Spleen (tissue), 7 donors: ENCODE measurements around the gene C2orf80.

Experiments
- POLR2A ChIP-seq, 3 donors: fragments of 450-650 bp; IDR thresholded peaks; one replicate each; pipeline ENCODE4 v1.5.1; 2017; ENCODE audit warnings: antibody characterized with exemption in 3 of 3, mild to moderate bottlenecking in 1 of 3
- POLR2AphosphoS5 ChIP-seq, 3 donors: sonication (generic); formaldehyde crosslinking; IDR thresholded peaks; one replicate each; pipeline ENCODE4 v1.5.1; 2017; ENCODE audit warnings: antibody characterized with exemption in 3 of 3
- TF ChIP-seq, protein P1 (sequence below), 11 experiments: fragments of 200-600 bp in 7 of 11; fragments of 450-650 bp in 4 of 11; sonication (generic) in 4 of 11; IDR thresholded peaks in 8 of 11; conservative IDR thresholded peaks in 3 of 11; 1 replicate in 7 of 11; 2 replicates in 4 of 11; pipeline versions ENCODE4 v1.4.0 to v1.8.0; 2016 to 2021; ENCODE audit warnings: antibody characterized with exemption in 11 of 11, inconsistent platforms in 4 of 11, mild to moderate bottlenecking in 1 of 11
- donor health status: DM: no; HTN: no; CAD: no; lungs with moderate emphysema.
- donor health status: DM: no; HTN: no; CAD: no.
- donor health status: DM: no; HTN: no; CAD: no.

DNA sequence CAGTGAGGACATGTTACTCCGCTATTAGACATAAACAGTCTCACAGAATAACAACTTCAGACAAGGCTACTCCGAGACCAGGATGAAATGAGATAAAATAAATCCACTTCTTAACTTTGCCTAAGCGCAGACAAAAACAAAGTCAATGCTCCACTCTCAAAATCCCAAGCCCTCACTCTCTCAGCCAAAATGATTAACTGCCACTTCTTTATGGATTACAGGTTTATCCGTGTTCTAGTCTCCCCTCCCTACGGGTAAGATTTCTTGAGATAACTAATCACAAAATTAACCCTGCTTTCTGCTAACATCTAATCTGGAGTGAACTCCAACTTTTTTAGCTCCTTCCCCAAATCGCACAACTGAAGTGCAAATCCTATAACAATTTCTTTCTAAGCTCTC is 59.1 kb downstream of the C2orf80 start:
- TF ChIP-seq, protein P1, sequence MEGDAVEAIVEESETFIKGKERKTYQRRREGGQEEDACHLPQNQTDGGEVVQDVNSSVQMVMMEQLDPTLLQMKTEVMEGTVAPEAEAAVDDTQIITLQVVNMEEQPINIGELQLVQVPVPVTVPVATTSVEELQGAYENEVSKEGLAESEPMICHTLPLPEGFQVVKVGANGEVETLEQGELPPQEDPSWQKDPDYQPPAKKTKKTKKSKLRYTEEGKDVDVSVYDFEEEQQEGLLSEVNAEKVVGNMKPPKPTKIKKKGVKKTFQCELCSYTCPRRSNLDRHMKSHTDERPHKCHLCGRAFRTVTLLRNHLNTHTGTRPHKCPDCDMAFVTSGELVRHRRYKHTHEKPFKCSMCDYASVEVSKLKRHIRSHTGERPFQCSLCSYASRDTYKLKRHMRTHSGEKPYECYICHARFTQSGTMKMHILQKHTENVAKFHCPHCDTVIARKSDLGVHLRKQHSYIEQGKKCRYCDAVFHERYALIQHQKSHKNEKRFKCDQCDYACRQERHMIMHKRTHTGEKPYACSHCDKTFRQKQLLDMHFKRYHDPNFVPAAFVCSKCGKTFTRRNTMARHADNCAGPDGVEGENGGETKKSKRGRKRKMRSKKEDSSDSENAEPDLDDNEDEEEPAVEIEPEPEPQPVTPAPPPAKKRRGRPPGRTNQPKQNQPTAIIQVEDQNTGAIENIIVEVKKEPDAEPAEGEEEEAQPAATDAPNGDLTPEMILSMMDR (IDR thresholded peaks at IDR 0.05 in 8 of 11, conservative IDR thresholded peaks at IDR 0.05 in 3 of 11): no peak
- TF ChIP-seq POLR2A (IDR thresholded peaks at IDR 0.05): no peak
- TF ChIP-seq POLR2AphosphoS5 (IDR thresholded peaks at IDR 0.05): no peak
